ENCODE results near the gene TGFA. TPM values are rescaled to one million over a fixed set of nuclear protein-coding genes. Genes with fewer than 3 reads are reported as not detected.

Gene TGFA
- total RNA-seq, 3 donors from 2014 or later (not counting 1 experiment from before 2014, with no cell fraction given), result 5.0 to 13.3 (median 8.6) TPM

GRCh38 chr2:70596739-70597138 is 43.1 kb upstream of the TGFA start:
- intact Hi-C loops (cut with micrococcal nuclease), result no loop called here
- ATAC-seq, result peak in 1 of 3 donors; percentile 28
- peaks cover 0 to 7% of the 10 kb centered on the region in 2 donors for H3K27me3 Mint-ChIP-seq (ENCODE audit: low read depth in 2 of 2)

DNA sequence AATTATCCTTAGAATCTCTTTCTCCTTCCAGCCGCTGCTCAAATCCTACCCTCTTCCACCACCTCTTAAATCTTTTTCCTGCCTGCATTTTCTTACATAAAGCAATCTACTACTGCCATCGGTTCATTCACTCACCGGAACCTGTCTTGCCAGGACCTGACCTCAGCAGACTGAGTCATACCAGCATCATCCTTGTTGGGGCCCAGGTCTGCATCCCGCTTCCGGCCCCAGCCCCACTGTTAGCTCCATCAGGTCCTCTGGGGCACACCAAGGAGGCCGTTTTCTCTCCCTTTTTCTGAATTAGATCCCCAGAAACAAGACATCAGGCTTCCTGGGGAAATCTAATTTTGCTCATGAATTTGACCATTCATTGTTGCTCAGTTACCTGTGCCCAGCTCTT is 42.7 kb upstream of the TGFA start:
- Histone ChIP-seq H3K4me3 (ENCODE audit: low read length) (no peak overlapping the region), H3K4me1 (ENCODE audit: control insufficient read depth, insufficient read depth, low read length) (peaks cover 4% of the 10 kb centered on the region), H3K36me3 (ENCODE audit: control insufficient read depth, insufficient read depth, low read length) (no peaks in the 10 kb centered on the region), H3K27me3 (ENCODE audit: control insufficient read depth, insufficient read depth, low read length) (no peaks in the 10 kb centered on the region), H3K9me3 (ENCODE audit: control insufficient read depth, insufficient read depth, low read length) (no peaks in the 10 kb centered on the region), H3K27ac (ENCODE audit: low read length) (no peak overlapping the region)
- no peak for TF ChIP-seq CTCF (IDR thresholded peaks at IDR 0.05)
- Mint-ChIP-seq H3K27ac (no peak overlapping the region), H3K27me3 (ENCODE audit: low read depth in 2 of 2) (peaks cover 0 to 7% of the 10 kb centered on the region in 2 donors), H3K9me3 (no peaks in the 10 kb centered on the region), H3K36me3 (no peaks in the 10 kb centered on the region), H3K4me1 (peaks cover 6 to 10% of the 10 kb centered on the region in 2 donors), H3K4me3 (no peak overlapping the region)
- DNase-seq (no peak), ATAC-seq (no peak)
- intact Hi-C loops (cut with micrococcal nuclease), result no loop called here
- WGBS (ENCODE audit: insufficient coverage), result 82% methylated on average over 6 of the region's 6 CpGs

More at GRCh38 chr2:70596739-70597138, 43.1 kb upstream of the TGFA start:
- DNase-seq, result no peak
- Mint-ChIP-seq H3K4me3 (no peak overlapping the region), H3K36me3 (no peaks in the 10 kb centered on the region), H3K9me3 (no peaks in the 10 kb centered on the region), H3K27ac (no peak overlapping the region), H3K4me1 (peaks cover 6 to 10% of the 10 kb centered on the region in 2 donors)
- Histone ChIP-seq H3K9me3 (ENCODE audit: control insufficient read depth, insufficient read depth, low read length) (no peaks in the 10 kb centered on the region), H3K36me3 (ENCODE audit: control insufficient read depth, insufficient read depth, low read length) (no peaks in the 10 kb centered on the region), H3K4me1 (ENCODE audit: control insufficient read depth, insufficient read depth, low read length) (peaks cover 4% of the 10 kb centered on the region), H3K27me3 (ENCODE audit: control insufficient read depth, insufficient read depth, low read length) (no peaks in the 10 kb centered on the region), H3K4me3 (ENCODE audit: low read length) (no peak overlapping the region), H3K27ac (ENCODE audit: low read length) (no peak overlapping the region)
- TF ChIP-seq CTCF (IDR thresholded peaks at IDR 0.05), result no peak
- 41% methylated on average over 6 of the region's 7 CpGs for WGBS (ENCODE audit: insufficient coverage)

GRCh38 chr2:70583091-70583490 is 29.5 kb upstream of the TGFA start:
- ATAC-seq, result no peak
- peaks cover 0 to 6% of the 10 kb centered on the region in 2 donors for H3K27me3 Mint-ChIP-seq (ENCODE audit: low read depth in 2 of 2)
- H3K27me3 ChIP-seq (ENCODE audit: control insufficient read depth, insufficient read depth, low read length), result no peaks in the 10 kb centered on the region
- H3K4me1 Mint-ChIP-seq, result peaks cover 0 to 5% of the 10 kb centered on the region in 2 donors
- intact Hi-C loops (cut with micrococcal nuclease), result no loop called here
- H3K27ac Mint-ChIP-seq, result no peak overlapping the region
- no peaks in the 10 kb centered on the region for H3K36me3 ChIP-seq (ENCODE audit: control insufficient read depth, insufficient read depth, low read length)
- no peak overlapping the region for H3K4me3 Mint-ChIP-seq
- no peak for DNase-seq
- H3K4me1 ChIP-seq (ENCODE audit: control insufficient read depth, insufficient read depth, low read length), result no peaks in the 10 kb centered on the region
- no peaks in the 10 kb centered on the region for H3K9me3 ChIP-seq (ENCODE audit: control insufficient read depth, insufficient read depth, low read length)
- H3K36me3 Mint-ChIP-seq, result no peaks in the 10 kb centered on the region
- no peaks in the 10 kb centered on the region for H3K9me3 Mint-ChIP-seq
- 88% methylated on average over 7 of the region's 7 CpGs for WGBS (ENCODE audit: insufficient coverage)
- no peak for TF ChIP-seq CTCF (IDR thresholded peaks at IDR 0.05)
- H3K27ac ChIP-seq (ENCODE audit: low read length), result no peak overlapping the region
- H3K4me3 ChIP-seq (ENCODE audit: low read length), result no peak overlapping the region

DNA sequence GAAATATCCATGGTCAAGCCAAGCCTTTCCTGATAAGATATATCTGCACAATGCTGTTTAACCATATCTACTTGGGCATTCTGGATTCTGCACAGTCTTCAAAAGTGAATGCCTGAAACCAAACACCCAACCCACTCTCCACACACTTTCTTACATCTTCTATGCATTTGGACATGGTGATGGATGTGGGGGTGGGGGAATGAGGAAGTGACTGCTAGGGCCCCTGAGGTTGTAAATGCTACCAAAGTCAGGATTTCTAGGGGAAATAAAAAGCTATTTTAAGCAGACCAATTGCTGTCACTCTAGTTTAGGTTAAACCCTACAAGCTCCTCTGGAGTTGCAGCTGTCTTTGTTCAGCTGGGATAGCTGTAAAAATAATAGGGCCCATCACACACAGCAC is 26.7 kb upstream of the TGFA start:
- no peak for ATAC-seq

More for the DNA sequence above, 26.7 kb upstream of the TGFA start:
- Histone ChIP-seq H3K4me3 (ENCODE audit: low read length) (no peak overlapping the region), H3K27ac (ENCODE audit: low read length) (no peak overlapping the region), H3K9me3 (ENCODE audit: control insufficient read depth, insufficient read depth, low read length) (no peaks in the 10 kb centered on the region), H3K36me3 (ENCODE audit: control insufficient read depth, insufficient read depth, low read length) (no peaks in the 10 kb centered on the region), H3K27me3 (ENCODE audit: control insufficient read depth, insufficient read depth, low read length) (peaks cover 2% of the 10 kb centered on the region), H3K4me1 (ENCODE audit: control insufficient read depth, insufficient read depth, low read length) (no peaks in the 10 kb centered on the region)
- Mint-ChIP-seq H3K4me1 (peaks cover 0 to 5% of the 10 kb centered on the region in 2 donors), H3K27me3 (ENCODE audit: low read depth in 2 of 2) (peaks cover 7 to 10% of the 10 kb centered on the region in 2 donors), H3K27ac (no peak overlapping the region), H3K36me3 (no peaks in the 10 kb centered on the region), H3K9me3 (no peaks in the 10 kb centered on the region), H3K4me3 (no peak overlapping the region)
- TF ChIP-seq CTCF (IDR thresholded peaks at IDR 0.05), result no peak
- intact Hi-C loops (cut with micrococcal nuclease), result no loop called here
- no peak for DNase-seq

Data from natural killer cell (primary cell).